ENCODE results near the gene AFDN.
"Not testable (repeated sequence)": the region's sequence is repeated elsewhere in the genome, so short reads cannot be mapped to it uniquely, and the experiment has no call there.

Gene AFDN

GRCh38 chr6:167960579-167960978, 133.9 kb downstream of the AFDN start:
- DNase-seq = no peak

GRCh38 chr6:167962711-167963110, 136.0 kb downstream of the AFDN start:
- no peak for DNase-seq

GRCh38 chr6:167963589-167964057, 136.9 kb downstream of the AFDN start:
- no peak for DNase-seq

GRCh38 chr6:167965592-167966539, 139.2 kb downstream of the AFDN start:
- no peak for DNase-seq

- DNase-seq = no peak
Measured at GRCh38 chr6:167966540-167966905, 139.8 kb downstream of the AFDN start.

- no peak for DNase-seq
Measured at GRCh38 chr6:167968091-167968490, 141.4 kb downstream of the AFDN start.

GRCh38 chr6:167970230-167970629, 143.5 kb downstream of the AFDN start:
- DNase-seq = no peak

- no peak for DNase-seq
Measured at GRCh38 chr6:167972193-167972592, 145.5 kb downstream of the AFDN start.

GRCh38 chr6:167973148-167973885, 146.6 kb downstream of the AFDN start:
- no peak for DNase-seq

- DNase-seq = no peak
Measured at GRCh38 chr6:167974640-167975344, 148.1 kb downstream of the AFDN start.

GRCh38 chr6:167975458-167975857, 148.7 kb downstream of the AFDN start:
- no peak for DNase-seq

- DNase-seq = not testable (repeated sequence)
Measured at GRCh38 chr6:167976116-167976657, 149.5 kb downstream of the AFDN start.

- DNase-seq = no peak
Measured at GRCh38 chr6:167976708-167977107, 150.0 kb downstream of the AFDN start.

GRCh38 chr6:167977717-167978467, 151.2 kb downstream of the AFDN start:
- DNase-seq = no peak

GRCh38 chr6:167978607-167979006, 151.9 kb downstream of the AFDN start:
- DNase-seq = no peak

GRCh38 chr6:167979436-167980139, 152.9 kb downstream of the AFDN start:
- no peak for DNase-seq

GRCh38 chr6:167980911-167981580, 154.3 kb downstream of the AFDN start:
- no peak for DNase-seq

GRCh38 chr6:167981916-167982462, 155.3 kb downstream of the AFDN start:
- DNase-seq = no peak

- no peak for DNase-seq
Measured at GRCh38 chr6:167984144-167984719, 157.5 kb downstream of the AFDN start.
